ENCODE measurements around the gene SOCS7. TPM values are rescaled to one million over a fixed set of nuclear protein-coding genes. Genes with fewer than 3 reads are reported as not detected.

The SOCS7 gene
- total and polyA plus RNA-seq, 10 of the 15 experiments (the other 5 are each of a cell fraction or from before 2014, with no cell fraction given), result 0.68 to 12.8 (median 7.3) TPM

- in situ Hi-C loops (cut with MboI), result no loop called here
- no peaks in the 10 kb centered on the region for H3K9me3 ChIP-seq (replicated peaks; ENCODE audit: control insufficient read depth, insufficient read depth, low read length)
- RAD21 ChIA-PET (ENCODE audit: unreplicated experiment), result interaction anchor here (1.8 to 2.5 kb wide), 2 partner anchors 57 to 240 kb away, joined by 6 read pairs; no protein-coding TSS in a partner anchor
- intact Hi-C loops (cut with micrococcal nuclease; ENCODE audit: unreplicated experiment), result loop anchor here (10.0 kb wide), 1 partner anchor 157 kb away; no protein-coding TSS in a partner anchor
- H2AFZ ChIP-seq (ENCODE audit: control insufficient read depth, low read depth, low read length), result peak within 1 kb of the TSS; percentile 75
- peak within 1 kb of the TSS; percentile 95 for H3K4me2 ChIP-seq (ENCODE audit: control insufficient read depth, insufficient read depth)
- FAIRE-seq (no peak), ATAC-seq (peak; percentile 71), DNase-seq (ENCODE audit: low read depth, low spot score) (no peak)
- no peaks in the 10 kb centered on the region for H3K36me3 ChIP-seq (ENCODE audit: control insufficient read depth in 2 of 2, insufficient read depth in 2 of 2, low read length in 1 of 2)
- peak within 1 kb of the TSS; percentile 67; the same call in 1 of the 2 replicates for H3K9ac ChIP-seq (ENCODE audit: control insufficient read depth, insufficient read depth, low read length)
- peak within 1 kb of the TSS; percentile 80 for H3K4me3 ChIP-seq
- peaks cover 4% of the 10 kb centered on the region for H3K4me1 ChIP-seq (ENCODE audit: control insufficient read depth, insufficient read depth, low read length)
- POLR2A ChIA-PET, result interaction anchor here (0.6 kb wide), 2 partner anchors 76 to 266 kb away, joined by 3 read pairs; no protein-coding TSS in a partner anchor
- 1% methylated on average over 11 of the region's 46 CpGs for whole genome bisulfite sequencing (ENCODE audit: insufficient coverage, insufficient replicate concordance, low lambda C conversion rate, missing lambda C conversion rate)
- no peaks in the 10 kb centered on the region; a peak in 1 of 4 replicates for H3K27me3 ChIP-seq (replicated peaks in 1 of 2; ENCODE audit: control insufficient read depth in 2 of 2, insufficient read depth in 2 of 2, low read length in 1 of 2)
- SMC1A ChIA-PET (ENCODE audit: uncharacterized antibody, unreplicated experiment), result no interaction called here
- no TSS peak for BruUV-seq (replicated peaks)
- no peak within 1 kb of the TSS for H3K27ac ChIP-seq (ENCODE audit: control insufficient read depth, insufficient read depth)
- no peaks in the 10 kb centered on the region for H4K20me1 ChIP-seq (ENCODE audit: control insufficient read depth, insufficient read depth)
- TF ChIP-seq KDM1A (IDR thresholded peaks at IDR 0.05; ENCODE audit: borderline replicate concordance) (no peak), MYC (IDR thresholded peaks at IDR 0.05; ENCODE audit: insufficient read depth, insufficient read length, insufficient replicate concordance, low read length, severe bottlenecking) (no peak), ZSCAN29 (IDR thresholded peaks at IDR 0.05) (no peak), NR2C1 (IDR thresholded peaks at IDR 0.05) (no peak), NFYB (IDR thresholded peaks at IDR 0.05; ENCODE audit: insufficient read depth, low read depth, low read length) (no peak), SUPT20H (IDR thresholded peaks at IDR 0.05; ENCODE audit: borderline replicate concordance, control insufficient read depth, low read depth, low read length) (no peak), USF1 (IDR thresholded peaks at IDR 0.05; ENCODE audit: borderline replicate concordance, extremely low read length, insufficient read depth, low read depth, low read length) (no peak), SMAD1 (IDR thresholded peaks at IDR 0.05; ENCODE audit: low read depth, partially characterized antibody) (no peak), NR2F1 (conservative IDR thresholded peaks at IDR 0.05) (no peak), STAT1 (conservative IDR thresholded peaks at IDR 0.05) (no peak), TCF12 (IDR thresholded peaks at IDR 0.05; ENCODE audit: low read depth, low read length) (no peak), MEF2B (IDR thresholded peaks at IDR 0.05; ENCODE audit: partially characterized antibody, poor library complexity, severe bottlenecking) (no peak), CBFB (IDR thresholded peaks at IDR 0.05; ENCODE audit: low read depth) (no peak)
- TF ChIP-seq, protein P1, sequence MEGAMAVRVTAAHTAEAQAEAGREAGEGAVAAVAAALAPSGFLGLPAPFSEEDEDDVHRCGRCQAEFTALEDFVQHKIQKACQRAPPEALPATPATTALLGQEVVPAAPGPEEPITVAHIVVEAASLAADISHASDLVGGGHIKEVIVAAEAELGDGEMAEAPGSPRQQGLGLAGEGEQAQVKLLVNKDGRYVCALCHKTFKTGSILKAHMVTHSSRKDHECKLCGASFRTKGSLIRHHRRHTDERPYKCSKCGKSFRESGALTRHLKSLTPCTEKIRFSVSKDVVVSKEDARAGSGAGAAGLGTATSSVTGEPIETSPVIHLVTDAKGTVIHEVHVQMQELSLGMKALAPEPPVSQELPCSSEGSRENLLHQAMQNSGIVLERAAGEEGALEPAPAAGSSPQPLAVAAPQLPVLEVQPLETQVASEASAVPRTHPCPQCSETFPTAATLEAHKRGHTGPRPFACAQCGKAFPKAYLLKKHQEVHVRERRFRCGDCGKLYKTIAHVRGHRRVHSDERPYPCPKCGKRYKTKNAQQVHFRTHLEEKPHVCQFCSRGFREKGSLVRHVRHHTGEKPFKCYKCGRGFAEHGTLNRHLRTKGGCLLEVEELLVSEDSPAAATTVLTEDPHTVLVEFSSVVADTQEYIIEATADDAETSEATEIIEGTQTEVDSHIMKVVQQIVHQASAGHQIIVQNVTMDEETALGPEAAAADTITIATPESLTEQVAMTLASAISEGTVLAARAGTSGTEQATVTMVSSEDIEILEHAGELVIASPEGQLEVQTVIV (IDR thresholded peaks at IDR 0.05; ENCODE audit: borderline replicate concordance, partially characterized antibody), result no peak
- TF ChIP-seq, protein P2, sequence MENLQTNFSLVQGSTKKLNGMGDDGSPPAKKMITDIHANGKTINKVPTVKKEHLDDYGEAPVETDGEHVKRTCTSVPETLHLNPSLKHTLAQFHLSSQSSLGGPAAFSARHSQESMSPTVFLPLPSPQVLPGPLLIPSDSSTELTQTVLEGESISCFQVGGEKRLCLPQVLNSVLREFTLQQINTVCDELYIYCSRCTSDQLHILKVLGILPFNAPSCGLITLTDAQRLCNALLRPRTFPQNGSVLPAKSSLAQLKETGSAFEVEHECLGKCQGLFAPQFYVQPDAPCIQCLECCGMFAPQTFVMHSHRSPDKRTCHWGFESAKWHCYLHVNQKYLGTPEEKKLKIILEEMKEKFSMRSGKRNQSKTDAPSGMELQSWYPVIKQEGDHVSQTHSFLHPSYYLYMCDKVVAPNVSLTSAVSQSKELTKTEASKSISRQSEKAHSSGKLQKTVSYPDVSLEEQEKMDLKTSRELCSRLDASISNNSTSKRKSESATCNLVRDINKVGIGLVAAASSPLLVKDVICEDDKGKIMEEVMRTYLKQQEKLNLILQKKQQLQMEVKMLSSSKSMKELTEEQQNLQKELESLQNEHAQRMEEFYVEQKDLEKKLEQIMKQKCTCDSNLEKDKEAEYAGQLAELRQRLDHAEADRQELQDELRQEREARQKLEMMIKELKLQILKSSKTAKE (IDR thresholded peaks at IDR 0.05; ENCODE audit: low read depth, poor library complexity, severe bottlenecking), result no peak
- no peaks in the 10 kb centered on the region for H3K79me2 ChIP-seq (ENCODE audit: control insufficient read depth, insufficient read depth, low read length)
- CTCF ChIA-PET, result interaction anchor here (0.6 to 1.6 kb wide), 4 partner anchors 14 to 36 kb away, joined by 3 to 4 read pairs (median 3); no protein-coding TSS in a partner anchor
Observed at GRCh38 chr17:38428112-38428642, 76.5 kb downstream of the SOCS7 start, which contains the start of gene ARHGAP23. ARHGAP23 (plus strand) TSS chr17:38428464; CDS start chr17:38428486, 22 bp downstream.

Measured in GM12878 (cell line).